Muscle of arm (tissue), 14 donors: ENCODE results near the gene PCDH19. TPM values are rescaled to one million over a fixed set of nuclear protein-coding genes. Genes with fewer than 3 reads are reported as not detected.
"Not testable (repeated sequence)": the region's sequence is repeated elsewhere in the genome, so short reads cannot be mapped to it uniquely, and the experiment has no call there.

ENCODE experiments used
- DNase-seq: peaks from one replicate; pipeline ENCODE4 v3.0.0-alpha.2; 2013
- long read RNA-seq, 11 donors: transcript quantifications; one replicate each; lab custom pipeline, GENCODE V29; 2026
- polyA plus RNA-seq, 12 donors: library from polyadenylated mRNA; unstranded; fragments of 120-200 nt; gene quantifications; one replicate each; pipeline ENCODE4 v1.2.1, GENCODE V29; 2013; ENCODE audit not compliant: insufficient read length in 12 of 12

The PCDH19 gene, protein sequence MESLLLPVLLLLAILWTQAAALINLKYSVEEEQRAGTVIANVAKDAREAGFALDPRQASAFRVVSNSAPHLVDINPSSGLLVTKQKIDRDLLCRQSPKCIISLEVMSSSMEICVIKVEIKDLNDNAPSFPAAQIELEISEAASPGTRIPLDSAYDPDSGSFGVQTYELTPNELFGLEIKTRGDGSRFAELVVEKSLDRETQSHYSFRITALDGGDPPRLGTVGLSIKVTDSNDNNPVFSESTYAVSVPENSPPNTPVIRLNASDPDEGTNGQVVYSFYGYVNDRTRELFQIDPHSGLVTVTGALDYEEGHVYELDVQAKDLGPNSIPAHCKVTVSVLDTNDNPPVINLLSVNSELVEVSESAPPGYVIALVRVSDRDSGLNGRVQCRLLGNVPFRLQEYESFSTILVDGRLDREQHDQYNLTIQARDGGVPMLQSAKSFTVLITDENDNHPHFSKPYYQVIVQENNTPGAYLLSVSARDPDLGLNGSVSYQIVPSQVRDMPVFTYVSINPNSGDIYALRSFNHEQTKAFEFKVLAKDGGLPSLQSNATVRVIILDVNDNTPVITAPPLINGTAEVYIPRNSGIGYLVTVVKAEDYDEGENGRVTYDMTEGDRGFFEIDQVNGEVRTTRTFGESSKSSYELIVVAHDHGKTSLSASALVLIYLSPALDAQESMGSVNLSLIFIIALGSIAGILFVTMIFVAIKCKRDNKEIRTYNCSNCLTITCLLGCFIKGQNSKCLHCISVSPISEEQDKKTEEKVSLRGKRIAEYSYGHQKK (N-terminal part only)
- 1 to 10 TPM in 11 of 12 donors, not detected in 1; 1.7 to 8.4 (median 4.6) TPM for polyA plus RNA-seq
- long read RNA-seq, donor 1: 0 reads
- long read RNA-seq, donor 2: 0 reads
- long read RNA-seq, donor 3: 0 reads
- long read RNA-seq, donor 4: 0 reads
- long read RNA-seq, donor 5: 0 reads
- long read RNA-seq, donor 6: 0 reads
- long read RNA-seq, donor 7: 0 reads
- long read RNA-seq, donor 8, full-length matches to known transcripts: 1 of 1 reads
- long read RNA-seq, donor 8, partial matches to known transcripts: 0 of 1 reads
- long read RNA-seq, donor 8, other reads (novel, unspliced or antisense): 0 of 1 reads
- long read RNA-seq, donor 9: 0 reads
- long read RNA-seq, donor 10: 0 reads
- long read RNA-seq, donor 11, full-length matches to known transcripts: 1 of 1 reads
- long read RNA-seq, donor 11, partial matches to known transcripts: 0 of 1 reads
- long read RNA-seq, donor 11, other reads (novel, unspliced or antisense): 0 of 1 reads

DNA sequence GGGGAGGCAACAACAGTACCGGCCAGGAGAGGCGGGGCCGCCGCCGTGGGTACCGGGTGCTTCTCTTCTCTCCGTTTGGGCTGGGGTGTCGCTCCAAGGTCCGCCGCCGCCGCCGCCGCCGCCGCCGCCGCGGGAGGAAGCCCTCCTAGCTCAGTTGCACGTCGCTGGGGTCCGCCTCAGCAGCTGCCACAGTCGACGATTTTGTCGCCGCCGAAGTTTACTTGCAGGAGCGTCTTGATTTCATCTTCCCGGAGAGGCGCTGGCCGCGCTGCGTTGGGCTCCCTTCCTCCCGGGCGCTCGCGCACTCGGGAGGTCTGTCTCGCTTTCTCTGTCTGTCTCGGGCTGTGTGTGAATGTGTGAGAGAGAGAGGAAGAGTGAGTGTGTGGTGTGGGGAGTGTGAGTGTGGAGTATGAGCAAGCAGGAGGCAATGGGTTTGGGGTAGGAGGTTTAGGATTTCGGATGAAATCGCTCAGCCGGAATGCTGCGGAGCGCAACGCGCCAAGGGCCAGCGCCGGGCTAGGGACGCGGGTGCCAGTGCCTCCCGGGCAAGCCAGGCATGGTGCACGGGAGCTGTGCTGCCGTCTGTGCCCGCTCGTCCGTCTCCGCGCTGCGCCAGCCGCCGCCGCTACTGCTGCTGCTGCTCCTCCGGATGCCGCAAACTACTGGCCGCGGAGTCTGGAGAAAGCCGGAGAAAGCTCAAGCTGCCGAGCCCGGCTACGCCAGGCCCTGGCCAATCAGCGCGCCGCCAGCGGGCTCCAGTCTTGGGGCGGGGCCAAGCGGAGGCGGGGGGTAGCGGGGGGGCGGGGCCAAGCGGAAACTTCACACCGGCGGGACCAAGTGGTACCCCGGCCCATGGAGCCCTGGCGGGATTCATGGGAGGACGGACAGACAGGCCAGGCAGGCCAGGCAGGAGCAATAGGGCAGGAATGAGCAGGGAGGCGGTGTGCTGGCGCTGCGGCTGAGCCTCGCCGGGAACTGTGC is at the start of gene PCDH19:
TSS of gene PCDH19 (minus strand) at position 664 of the 981 bp plus-strand sequence. CDS start 1,676 bp downstream, outside the sequence.
- peak; percentile 64 for DNase-seq

DNA sequence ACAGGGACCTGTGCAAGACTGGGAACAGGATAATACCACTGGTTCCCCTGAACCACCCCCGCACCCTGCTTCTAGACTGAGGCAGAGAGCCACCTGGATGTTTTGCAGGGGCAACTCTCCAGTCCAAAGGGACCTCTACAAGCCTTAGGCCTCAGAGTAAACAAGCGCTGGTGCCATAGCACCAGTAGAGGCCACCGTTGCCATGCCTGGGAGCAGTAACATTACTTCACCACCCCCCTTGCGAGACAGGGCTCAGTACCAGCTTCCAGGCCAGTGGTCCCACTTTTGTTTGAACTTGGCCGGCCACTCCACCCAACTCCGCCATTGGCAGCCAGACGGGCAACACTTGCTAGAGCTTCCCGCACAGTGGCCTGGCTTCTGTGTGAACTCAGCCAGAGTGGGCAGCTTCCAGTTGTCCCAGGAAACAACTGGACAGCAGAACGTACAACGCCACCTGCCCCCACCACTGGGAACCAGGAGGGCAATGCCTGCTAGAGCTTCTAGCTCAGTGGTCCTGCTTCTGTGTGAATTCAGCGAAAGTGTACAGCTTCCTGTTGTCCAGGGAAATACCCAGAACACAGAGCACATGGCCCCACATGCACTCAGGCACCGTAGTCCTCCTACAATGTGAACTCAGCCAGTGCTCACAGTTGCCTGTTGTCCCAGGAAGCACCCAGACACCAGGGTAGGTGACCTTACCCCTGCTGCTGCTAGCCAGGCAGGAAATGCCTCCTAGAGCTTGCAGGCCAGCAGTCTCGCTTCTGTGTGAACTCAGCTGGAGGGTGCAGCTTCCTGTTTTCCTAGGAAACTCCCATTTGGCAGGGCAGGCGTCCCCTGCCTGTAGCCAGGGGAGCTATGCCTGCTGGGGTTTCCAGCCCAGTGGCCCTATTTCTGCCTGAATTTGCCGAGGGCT is 39.9 kb upstream of the PCDH19 start:
- no peak for DNase-seq

DNA sequence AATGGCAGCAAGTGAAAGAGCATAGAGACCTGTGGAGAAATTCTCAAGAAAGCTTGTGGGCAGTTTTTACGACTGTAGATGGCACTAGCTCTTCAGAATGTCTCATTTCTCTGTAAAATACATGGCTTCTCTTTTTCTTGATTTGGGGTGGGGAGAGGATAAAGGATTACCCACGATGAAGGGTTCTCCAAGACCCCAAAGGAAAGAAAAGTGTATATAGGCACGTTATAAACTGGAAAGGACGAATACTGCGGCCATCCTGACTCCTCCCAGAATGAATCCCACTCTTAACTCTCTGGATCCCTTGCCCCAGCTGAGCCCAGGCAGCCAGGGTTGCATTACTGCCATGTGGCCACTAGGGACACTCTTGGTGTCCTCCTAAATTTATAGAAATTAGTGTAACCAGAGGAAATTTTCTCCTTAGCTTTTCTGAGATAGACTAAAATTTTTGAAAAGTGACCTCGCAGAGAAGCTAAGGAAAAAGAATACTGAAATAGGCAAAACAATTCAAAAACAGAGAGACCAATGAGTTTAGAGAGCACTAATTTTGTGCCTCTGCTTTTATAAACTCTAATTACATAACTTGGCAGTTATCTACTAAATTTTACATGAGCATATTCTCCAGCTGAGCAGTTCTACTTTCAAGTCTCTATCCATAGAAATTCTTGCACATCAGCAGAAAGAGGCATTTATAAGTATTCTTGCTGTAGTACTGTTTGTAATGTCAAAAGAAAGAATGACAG is 37.8 kb upstream of the PCDH19 start:
- peak; percentile 77 for DNase-seq

DNA sequence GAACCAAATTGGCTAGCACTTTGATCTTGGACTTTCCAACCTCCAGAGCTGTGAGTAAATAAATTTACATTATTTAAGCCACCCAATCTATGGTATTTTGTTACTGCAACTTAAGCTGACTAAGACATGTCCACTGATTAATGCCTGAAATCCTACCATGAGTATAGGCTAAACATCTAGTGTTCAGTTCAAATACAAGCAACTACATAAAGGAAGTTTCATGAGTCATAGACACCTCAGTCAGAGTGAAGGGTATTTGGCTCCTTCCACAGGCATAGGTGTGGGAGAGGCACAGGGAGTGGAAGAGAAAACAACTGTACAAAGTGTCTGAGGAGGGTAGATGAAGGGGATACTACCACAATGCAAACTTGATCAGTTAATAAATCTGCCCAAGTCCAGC is 35.5 kb upstream of the PCDH19 start:
- no peak for DNase-seq

DNA sequence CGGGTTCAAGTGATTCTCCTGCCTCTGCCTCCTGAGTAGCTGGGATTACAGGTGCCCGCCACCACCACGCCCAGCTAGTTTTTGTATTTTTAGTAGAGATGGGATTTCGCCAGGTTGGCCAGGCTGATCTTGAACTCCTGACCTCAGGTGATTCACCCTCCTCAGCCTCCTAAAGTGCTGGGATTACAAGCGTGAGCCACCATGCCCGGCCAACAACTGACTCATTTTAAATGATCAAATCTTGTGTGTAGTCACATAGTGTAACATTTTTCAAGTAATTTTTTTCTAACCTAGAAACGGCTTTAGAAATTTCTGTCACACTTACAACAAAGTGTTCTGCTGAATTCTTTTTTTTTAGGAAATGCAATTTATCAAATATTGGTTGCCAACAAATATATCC is 31.2 kb upstream of the PCDH19 start:
- not testable (repeated sequence) for DNase-seq

DNA sequence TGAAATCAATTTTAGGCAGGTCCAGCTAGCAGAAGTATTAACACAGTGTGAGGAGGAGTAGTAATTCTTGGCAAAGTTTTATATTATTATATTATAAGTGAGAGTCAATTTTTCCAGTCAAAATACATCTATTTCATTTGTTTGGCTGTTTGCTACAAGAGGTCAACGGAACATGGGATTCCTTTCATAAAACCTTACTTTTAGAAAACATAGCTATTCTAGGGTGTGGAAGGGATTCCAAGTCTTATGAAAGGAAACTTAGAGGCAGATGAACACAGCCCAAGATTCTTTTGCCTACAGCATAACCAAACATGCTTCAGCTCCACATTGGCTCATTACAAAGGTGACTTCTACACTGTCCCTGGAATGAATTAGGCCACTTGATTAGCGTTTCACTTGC is 29.9 kb upstream of the PCDH19 start:
- no peak for DNase-seq

DNA sequence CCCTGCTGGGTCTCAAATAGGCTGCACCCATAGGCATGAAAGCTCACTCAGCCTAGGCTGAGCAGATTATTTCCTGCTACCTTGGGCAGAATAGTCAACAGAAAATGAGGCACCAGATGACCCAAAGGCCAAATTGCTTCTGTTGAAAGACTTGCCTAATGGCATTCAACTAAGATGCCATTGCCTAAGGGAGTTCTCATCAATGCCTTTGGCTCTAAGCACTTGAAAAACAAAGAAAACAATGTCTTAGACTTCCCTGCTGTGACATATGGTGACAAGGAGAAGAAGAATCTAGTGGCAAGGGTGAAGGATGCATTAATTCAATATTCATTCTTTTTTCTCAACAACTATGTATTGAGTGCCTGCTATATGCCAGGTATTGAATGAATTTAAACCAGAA is 25.7 kb upstream of the PCDH19 start:
- no peak for DNase-seq

DNA sequence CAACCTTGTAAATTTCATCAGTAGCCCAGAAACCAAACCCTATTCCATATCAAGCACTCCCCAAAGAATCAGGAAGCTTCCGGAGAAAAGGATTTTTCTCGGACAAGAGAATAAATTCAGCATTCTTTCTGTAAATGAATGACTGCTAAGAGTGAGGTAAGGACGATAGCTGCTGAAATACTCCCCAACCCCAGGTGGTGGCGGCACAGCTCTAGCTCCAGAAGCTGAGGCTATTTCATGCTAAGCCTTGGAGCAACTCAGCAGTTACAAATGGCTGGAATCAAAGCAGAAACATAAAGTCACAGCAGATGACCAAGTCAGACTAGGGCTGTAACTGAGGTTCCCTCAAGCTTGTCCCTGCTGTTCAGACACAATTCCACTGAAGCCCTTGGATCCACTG is 13.9 kb upstream of the PCDH19 start:
- DNase-seq: no peak

DNA sequence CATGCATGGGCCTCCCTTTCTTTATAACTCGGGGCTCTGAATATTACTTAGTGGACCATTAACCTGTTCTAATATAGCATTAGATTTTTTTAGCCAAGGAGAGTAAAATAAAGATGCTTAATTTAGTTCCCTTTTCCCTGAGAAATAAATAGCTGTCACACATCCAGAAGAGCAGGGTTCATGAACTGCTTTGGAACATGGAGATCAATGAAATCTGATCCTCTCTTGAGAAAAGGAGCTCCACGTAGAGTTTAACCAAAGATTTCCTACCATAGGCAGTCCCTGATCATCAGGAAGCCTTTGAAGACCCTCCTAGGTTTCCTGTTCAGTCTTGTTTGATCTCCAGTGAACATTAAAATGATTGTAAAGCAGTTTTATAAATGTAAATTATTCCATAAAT is 8.5 kb upstream of the PCDH19 start:
- DNase-seq: no peak

DNA sequence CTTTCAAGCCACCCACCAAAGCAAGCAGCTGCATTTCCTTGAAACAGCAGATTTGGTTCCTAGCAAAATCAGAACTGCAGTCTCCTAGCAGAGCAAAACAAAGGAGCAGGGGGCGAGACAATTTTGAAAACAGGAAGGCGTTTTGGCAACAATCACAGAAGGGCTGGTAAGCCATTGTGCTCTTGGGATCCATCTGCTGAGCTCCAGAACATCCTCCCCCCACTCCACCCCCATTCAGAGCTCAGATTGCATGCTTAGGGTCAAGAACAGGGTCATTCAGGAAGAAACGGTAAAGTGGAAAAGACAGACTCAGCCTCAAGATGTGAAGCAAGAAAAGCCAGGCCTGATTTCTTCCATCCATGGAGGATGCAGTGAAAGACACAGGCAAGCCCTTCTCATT is 7.6 kb upstream of the PCDH19 start:
- DNase-seq: peak; percentile 58

DNA sequence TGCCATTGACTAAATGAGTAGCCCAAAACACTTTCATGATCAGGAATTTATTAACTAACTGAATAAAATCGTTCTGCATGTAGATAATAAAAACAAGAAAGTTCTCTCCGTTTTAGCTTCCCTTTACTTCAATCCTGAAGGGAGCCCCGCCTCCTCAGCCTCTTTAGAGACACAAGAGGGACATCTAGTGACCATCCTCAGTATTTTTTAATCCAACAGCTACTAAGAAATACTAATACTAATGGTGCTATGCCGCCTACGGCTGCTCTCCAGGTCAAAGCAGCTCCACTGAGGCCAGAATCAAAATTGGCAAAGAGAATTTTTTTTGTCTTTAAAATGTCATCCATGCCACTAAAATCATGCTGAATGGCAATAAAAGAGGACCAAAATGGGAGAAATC is 3.2 kb upstream of the PCDH19 start:
- DNase-seq: peak; percentile 66

DNA sequence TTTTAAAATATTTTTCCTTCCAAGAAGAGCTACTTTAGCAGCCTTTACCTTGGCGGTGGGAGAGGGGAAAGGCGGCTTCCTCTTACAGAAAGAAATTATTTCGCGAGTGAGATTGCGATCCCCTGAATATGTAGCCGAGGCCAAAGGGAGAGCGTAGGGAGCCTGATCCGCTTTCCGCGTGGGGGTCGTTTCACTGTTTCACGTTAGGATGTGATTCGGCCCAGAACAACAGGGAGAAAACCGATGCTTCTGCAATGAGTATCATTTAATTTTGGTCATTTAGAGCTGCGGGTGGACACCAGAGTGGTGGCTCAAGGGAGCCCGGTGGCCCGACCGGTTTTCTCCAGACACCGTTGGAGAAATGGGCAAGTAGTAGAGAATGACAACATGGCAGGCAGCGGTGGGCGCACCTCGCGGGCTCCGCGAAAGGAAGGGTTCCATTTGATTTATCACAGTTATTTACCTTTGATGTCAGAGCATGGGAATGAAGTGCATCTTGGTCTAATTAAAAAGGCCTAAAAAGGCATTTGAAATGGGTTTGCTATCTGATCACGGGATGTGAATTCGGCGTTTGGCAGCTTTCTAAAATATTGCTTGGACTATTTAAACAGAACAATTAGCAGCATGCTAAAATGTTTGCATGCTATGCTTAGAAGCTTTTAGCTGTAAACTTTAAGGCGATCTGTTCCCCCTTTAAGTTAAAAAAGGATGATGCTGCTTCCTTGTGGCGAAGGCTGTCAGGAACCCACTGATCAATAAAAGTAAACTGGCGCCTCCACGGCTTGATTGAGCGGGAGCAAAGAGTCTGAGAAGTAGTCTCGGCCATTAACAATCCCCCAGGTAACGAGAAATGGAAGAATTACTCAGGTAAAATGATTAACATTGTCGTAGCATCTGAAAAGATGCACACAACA is 2.0 kb upstream of the PCDH19 start:
- DNase-seq: no peak

DNA sequence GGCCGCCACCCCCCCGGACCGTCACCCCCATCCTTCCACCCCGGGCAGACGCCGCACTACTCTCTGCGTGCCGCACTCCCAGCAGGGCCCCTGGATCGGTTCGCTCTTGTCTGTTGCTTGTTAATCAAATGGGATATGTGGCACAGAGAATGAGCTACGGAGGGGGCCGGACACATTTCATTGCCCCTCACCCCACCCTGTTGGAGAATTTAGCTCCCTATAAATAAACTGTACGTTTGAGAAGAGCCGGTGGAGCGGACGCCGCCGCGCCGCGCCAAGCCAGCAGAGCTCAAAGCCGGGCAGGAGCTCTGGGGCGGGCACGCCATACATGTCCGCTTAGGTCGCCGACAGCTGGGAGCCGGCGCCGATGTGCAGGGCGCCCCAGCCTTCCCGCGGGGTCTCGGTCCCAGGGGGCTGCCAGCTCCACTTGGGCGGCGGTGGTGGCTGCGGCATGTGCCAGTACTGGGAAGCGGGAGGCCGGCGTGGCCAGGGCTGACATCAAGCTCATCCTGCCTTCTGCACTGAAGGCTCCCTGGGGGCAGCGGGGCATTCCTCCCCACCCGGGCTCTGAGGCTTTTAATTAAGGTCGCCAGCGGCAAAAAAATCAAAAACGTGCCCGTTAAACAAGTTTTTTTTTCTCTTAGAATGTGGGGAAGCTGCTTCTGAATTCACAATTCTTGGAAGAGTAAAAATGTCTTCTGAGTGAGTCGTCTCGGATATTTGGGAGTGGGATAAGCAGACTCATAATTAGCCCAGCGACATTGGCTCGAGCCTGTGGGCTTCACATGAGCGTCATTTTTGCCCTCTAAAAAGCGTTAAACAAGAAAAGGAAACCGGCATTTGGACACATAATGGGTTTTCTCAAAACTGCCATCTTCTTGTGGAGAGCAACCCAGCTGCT is 1.1 kb upstream of the PCDH19 start:
- no peak for DNase-seq

DNA sequence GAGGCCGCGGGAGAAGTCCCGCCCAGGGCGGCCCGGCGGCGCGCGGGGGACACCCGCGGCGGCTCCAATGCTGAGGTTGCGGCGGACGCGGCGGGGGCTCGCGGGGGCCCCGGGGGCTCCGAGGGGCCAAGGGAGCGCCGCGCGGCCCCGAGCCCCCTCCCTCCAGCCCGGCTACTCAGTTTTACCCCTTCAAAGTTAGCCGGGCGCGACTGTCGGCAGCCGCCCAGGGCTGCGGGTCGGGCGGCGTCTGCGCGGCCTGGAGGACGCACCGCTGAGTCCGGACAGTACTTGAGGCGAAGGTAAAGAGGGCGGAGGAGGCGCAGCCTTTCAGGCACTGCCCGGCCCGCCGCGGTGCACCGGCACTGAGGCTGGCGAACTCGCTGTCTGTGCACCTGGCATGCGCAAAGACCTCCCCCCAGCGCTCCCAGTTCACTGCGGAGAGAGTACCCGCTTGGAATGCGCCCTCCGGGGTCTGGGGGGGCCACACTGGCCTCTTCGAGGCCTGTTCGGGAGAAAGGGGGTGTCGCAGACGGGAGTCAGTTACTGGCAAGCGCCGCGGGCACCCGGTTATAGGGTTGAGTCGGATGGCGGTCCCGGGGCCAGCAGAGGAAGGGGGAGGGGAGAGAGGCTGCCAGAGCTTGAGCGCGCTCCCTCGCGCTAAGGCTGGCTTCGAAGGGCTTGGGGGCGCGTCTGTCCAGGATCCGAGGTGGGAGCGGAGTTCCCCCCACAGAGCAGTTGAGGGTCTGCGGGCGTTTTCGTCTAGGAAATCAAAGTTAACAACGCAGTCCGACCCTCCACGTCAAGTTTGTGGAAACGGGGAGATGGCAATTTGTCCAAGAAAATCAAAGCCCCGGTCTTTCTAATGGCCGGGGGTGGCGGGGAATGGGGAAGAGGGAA is 1.1 kb downstream of the PCDH19 start:
- no peak for DNase-seq
